OCI-LY7 (cell line): Measurements from ENCODE around the gene BRK1. TPM values are rescaled to one million over a fixed set of nuclear protein-coding genes. Genes with fewer than 3 reads are reported as not detected.
"Not testable (repeated sequence)": the region's sequence is repeated elsewhere in the genome, so short reads cannot be mapped to it uniquely, and the experiment has no call there.

Experiments used
- BruUV-seq: library from RNA; stranded (reverse); fragments of 400-500 nt; replicated peaks from 2 replicates; lab custom pipeline; 2021; lab: Mats Ljungman, UMichigan
- CTCF ChIA-PET: fragments of 300-600 bp; sonication (Branson Sonifier 250); formaldehyde crosslinking; loops from one replicate; lab custom pipeline; 2022; ENCODE audit warnings: antibody characterized with exemption; ENCODE audit not compliant: unreplicated experiment; lab: Charles Lee
- POLR2A ChIA-PET: fragments of 300-600 bp; sonication (Branson Sonifier 250); formaldehyde crosslinking; loops from one replicate; lab custom pipeline; 2022; ENCODE audit warnings: antibody characterized with exemption; lab: Charles Lee
- DNase-seq: peaks from one replicate; pipeline ENCODE4 v3.0.0-alpha.2; 2015; ENCODE audit warnings: low spot score
- H2AFZ ChIP-seq: fragments of 200-600 bp; sonication (generic), shearing (Covaris generic); 2 replicates; pipeline ENCODE4 v1.6.1; 2014; ENCODE audit warnings: mild to moderate bottlenecking, antibody characterized with exemption, low read length, moderate library complexity
- H3K27ac ChIP-seq: fragments of 200-600 bp; sonication (generic); 2 replicates; pipeline ENCODE4 v1.5.1; 2014; ENCODE audit warnings: mixed run types, low read depth, mild to moderate bottlenecking, moderate library complexity, low read length, inconsistent platforms; ENCODE audit not compliant: poor library complexity, severe bottlenecking
- H3K36me3 ChIP-seq: fragments of 200-600 bp; sonication (generic); 2 replicates; pipeline ENCODE4 v1.6.1; 2014; ENCODE audit warnings: mild to moderate bottlenecking, antibody characterized with exemption, low read length, moderate library complexity, mixed read lengths; ENCODE audit not compliant: insufficient read depth
- H3K4me1 ChIP-seq: fragments of 200-600 bp; sonication (generic); 2 replicates; pipeline ENCODE4 v1.5.1; 2014; ENCODE audit warnings: mild to moderate bottlenecking, low read length; ENCODE audit not compliant: insufficient read depth, poor library complexity, severe bottlenecking
- H3K4me2 ChIP-seq: fragments of 200-600 bp; sonication (generic); 2 replicates; pipeline ENCODE4 v1.6.1; 2014; ENCODE audit warnings: mild to moderate bottlenecking, low read length
- H3K4me3 ChIP-seq: fragments of 200-600 bp; sonication (generic); 2 replicates; pipeline ENCODE4 v1.5.1; 2014; ENCODE audit warnings: mild to moderate bottlenecking, low read depth, low read length; ENCODE audit not compliant: poor library complexity, severe bottlenecking
- H3K79me2 ChIP-seq: fragments of 200-600 bp; sonication (generic); 2 replicates; pipeline ENCODE4 v1.6.1; 2016; ENCODE audit warnings: low read depth, mild to moderate bottlenecking, low read length, moderate library complexity, mixed read lengths; ENCODE audit not compliant: insufficient read depth
- H3K9me2 ChIP-seq: fragments of 200-600 bp; sonication (generic); 2 replicates; pipeline ENCODE4 v1.6.1; 2016; ENCODE audit warnings: mild to moderate bottlenecking, low read length, mixed read lengths; ENCODE audit not compliant: insufficient read depth
- H3K9me3 ChIP-seq: fragments of 200-600 bp; sonication (generic); 2 replicates; pipeline ENCODE4 v1.6.1; 2014; ENCODE audit warnings: mild to moderate bottlenecking, mixed run types, low read length, mixed read lengths
- H4K20me1 ChIP-seq: fragments of 200-600 bp; sonication (generic); 2 replicates; pipeline ENCODE4 v1.6.1; 2014; ENCODE audit warnings: mild to moderate bottlenecking, antibody characterized with exemption, low read length, moderate library complexity, mixed read lengths; ENCODE audit not compliant: insufficient read depth
- EZH2phosphoT487 ChIP-seq: fragments of 200-600 bp; sonication (generic); IDR thresholded peaks from 2 replicates; pipeline ENCODE4 v1.6.1; 2018; ENCODE audit warnings: low read depth, borderline replicate concordance, mild to moderate bottlenecking, mixed run types, antibody characterized with exemption, low read length, moderate library complexity, mixed read lengths
- intact Hi-C: fragments of 100-400 bp; cut with micrococcal nuclease; formaldehyde crosslinking; loops from one replicate; pipeline ENCODE4 v1.10.0; 2022; ENCODE audit not compliant: unreplicated experiment
- total RNA-seq, 2 experiments: library from RNA; depleted of rRNA in 1 of 2; stranded (reverse); fragments of >200 nt in 1 of 2; shearing (Covaris generic) in 1 of 2; gene quantifications; 2 replicates each; pipeline ENCODE4 v1.2.3, GENCODE V29; 2014 to 2022
- TF ChIP-seq, protein P1 (sequence below): fragments of 200-600 bp; sonication (generic); conservative IDR thresholded peaks from 2 replicates; pipeline ENCODE4 v1.5.1; 2014; ENCODE audit warnings: mild to moderate bottlenecking, antibody characterized with exemption, low read length, moderate library complexity, mixed read lengths

BRK1 gene
- total RNA-seq, 2 experiments from 2014 or later = 80.4 to 102 TPM

DNA sequence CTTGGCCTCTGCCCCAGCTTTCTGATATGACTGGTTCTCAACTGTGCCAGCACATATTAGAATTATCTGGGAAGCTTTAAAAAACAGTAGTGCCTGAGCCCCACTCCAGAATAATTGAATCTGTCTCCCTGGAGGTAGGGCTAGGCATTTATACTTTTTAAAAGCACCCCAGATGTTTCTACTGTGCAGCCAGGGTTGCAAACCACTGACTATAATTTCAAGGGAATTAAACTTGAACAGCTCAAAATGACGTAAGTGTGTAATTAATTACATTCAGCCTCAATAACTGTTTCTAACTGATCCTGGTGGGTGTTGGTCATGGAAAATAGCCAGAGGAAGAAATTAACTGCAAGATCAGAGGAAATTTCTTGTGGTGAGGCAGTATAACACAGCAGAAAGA lies 44.9 kb downstream of the BRK1 start:
- ChIA-PET CTCF (no interaction called here), POLR2A (interaction anchor here (0.6 to 1.0 kb wide), 4 partner anchors 16 to 1469 kb away, joined by 3 to 6 read pairs (median 4); no protein-coding TSS in a partner anchor)
- H3K9me2 ChIP-seq = no peaks in the 10 kb centered on the region
- DNase-seq = no peak
- no peak overlapping the region for H3K27ac ChIP-seq
- no peak overlapping the region; the same call in 1 of the 2 replicates for H2AFZ ChIP-seq
- TF ChIP-seq EZH2phosphoT487 = no peak
- TF ChIP-seq, protein P1, sequence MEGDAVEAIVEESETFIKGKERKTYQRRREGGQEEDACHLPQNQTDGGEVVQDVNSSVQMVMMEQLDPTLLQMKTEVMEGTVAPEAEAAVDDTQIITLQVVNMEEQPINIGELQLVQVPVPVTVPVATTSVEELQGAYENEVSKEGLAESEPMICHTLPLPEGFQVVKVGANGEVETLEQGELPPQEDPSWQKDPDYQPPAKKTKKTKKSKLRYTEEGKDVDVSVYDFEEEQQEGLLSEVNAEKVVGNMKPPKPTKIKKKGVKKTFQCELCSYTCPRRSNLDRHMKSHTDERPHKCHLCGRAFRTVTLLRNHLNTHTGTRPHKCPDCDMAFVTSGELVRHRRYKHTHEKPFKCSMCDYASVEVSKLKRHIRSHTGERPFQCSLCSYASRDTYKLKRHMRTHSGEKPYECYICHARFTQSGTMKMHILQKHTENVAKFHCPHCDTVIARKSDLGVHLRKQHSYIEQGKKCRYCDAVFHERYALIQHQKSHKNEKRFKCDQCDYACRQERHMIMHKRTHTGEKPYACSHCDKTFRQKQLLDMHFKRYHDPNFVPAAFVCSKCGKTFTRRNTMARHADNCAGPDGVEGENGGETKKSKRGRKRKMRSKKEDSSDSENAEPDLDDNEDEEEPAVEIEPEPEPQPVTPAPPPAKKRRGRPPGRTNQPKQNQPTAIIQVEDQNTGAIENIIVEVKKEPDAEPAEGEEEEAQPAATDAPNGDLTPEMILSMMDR = no peak
- peaks cover 2% of the 10 kb centered on the region; the same call in 1 of the 2 replicates for H3K36me3 ChIP-seq
- intact Hi-C loops = no loop called here
- peaks cover 5% of the 10 kb centered on the region for H3K4me1 ChIP-seq
- H3K4me2 ChIP-seq = no peak overlapping the region
- H3K4me3 ChIP-seq = no peak overlapping the region
- no peaks in the 10 kb centered on the region for H3K79me2 ChIP-seq
- H3K9me3 ChIP-seq = no peaks in the 10 kb centered on the region
- no peaks in the 10 kb centered on the region for H4K20me1 ChIP-seq
- BruUV-seq = no TSS peak

DNA sequence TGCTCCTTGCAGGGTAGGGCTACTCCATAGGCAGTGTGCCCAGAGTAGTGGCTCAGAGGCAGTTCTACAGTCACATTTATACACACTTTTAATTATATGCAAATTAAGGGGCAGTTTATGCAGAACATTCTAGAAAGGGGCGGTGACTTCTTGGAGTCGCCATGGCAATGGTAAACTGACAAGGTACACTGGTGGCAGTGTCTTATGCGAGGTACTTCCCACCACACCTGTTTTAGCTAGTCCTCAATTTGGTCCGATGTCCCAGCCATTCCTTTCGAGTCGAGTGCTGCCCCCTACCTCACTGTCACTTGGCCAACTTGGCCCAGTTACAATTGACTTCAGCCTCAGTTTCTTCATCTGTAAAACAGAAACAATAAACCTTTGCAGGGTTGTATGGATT lies 45.5 kb downstream of the BRK1 start:
- intact Hi-C loops = no loop called here
- H3K9me3 ChIP-seq = no peaks in the 10 kb centered on the region
- no peaks in the 10 kb centered on the region for H4K20me1 ChIP-seq
- TF ChIP-seq, protein P1 = peak; percentile 40; the same call in 1 of the 2 replicates
- no peak for TF ChIP-seq EZH2phosphoT487
- H3K27ac ChIP-seq = no peak overlapping the region
- H2AFZ ChIP-seq = no peak overlapping the region
- ChIA-PET POLR2A (interaction anchor here (0.6 to 1.0 kb wide), 2 partner anchors 45 to 85 kb away, joined by 3 to 4 read pairs; no protein-coding TSS in a partner anchor), CTCF (interaction anchor here (0.6 kb wide), 1 partner anchor 434 kb away, joined by 6 read pairs; no protein-coding TSS in a partner anchor)
- no TSS peak for BruUV-seq
- H3K4me1 ChIP-seq = peaks cover 5% of the 10 kb centered on the region
- no peaks in the 10 kb centered on the region for H3K9me2 ChIP-seq
- H3K79me2 ChIP-seq = no peaks in the 10 kb centered on the region
- no peaks in the 10 kb centered on the region for H3K36me3 ChIP-seq
- no peak overlapping the region for H3K4me3 ChIP-seq
- H3K4me2 ChIP-seq = no peak overlapping the region
- DNase-seq = no peak

DNA sequence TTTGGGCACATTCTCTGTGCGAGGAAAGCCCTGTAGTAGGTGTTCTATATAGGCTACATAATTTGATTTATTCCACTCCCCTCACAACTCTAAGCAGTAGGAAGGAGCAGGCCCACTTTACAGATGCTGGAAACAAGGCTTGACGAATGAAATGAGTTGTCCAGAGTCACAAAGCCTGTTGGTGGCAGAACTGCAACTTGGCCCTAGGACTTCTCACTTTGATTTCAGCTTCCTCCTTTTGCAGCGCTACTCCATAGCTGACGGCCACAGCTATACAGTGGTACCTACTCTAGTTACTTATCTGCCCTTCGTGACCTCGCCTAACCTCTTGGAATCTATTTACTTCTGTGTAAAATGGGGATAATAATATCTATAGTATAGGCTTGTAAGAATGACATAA lies 46.7 kb downstream of the BRK1 start:
- intact Hi-C loops = no loop called here
- H3K9me3 ChIP-seq = no peaks in the 10 kb centered on the region
- BruUV-seq = no TSS peak
- H3K4me2 ChIP-seq = no peak overlapping the region
- H3K4me1 ChIP-seq = peaks cover 5% of the 10 kb centered on the region
- ChIA-PET POLR2A (interaction anchor here (0.9 to 1.4 kb wide), 2 partner anchors 9 kb away, joined by 3 to 4 read pairs; no protein-coding TSS in a partner anchor), CTCF (no interaction called here)
- no peak overlapping the region; the same call in 1 of the 2 replicates for H2AFZ ChIP-seq
- H3K36me3 ChIP-seq = no peaks in the 10 kb centered on the region
- H3K79me2 ChIP-seq = no peaks in the 10 kb centered on the region
- H4K20me1 ChIP-seq = no peaks in the 10 kb centered on the region
- peak; percentile 45 for DNase-seq
- H3K27ac ChIP-seq = no peak overlapping the region
- no peaks in the 10 kb centered on the region for H3K9me2 ChIP-seq
- no peak for TF ChIP-seq EZH2phosphoT487
- TF ChIP-seq, protein P1 = 0 out of 2 replicates have a peak, but pooled peaks have one; percentile 25
- no peak overlapping the region for H3K4me3 ChIP-seq

DNA sequence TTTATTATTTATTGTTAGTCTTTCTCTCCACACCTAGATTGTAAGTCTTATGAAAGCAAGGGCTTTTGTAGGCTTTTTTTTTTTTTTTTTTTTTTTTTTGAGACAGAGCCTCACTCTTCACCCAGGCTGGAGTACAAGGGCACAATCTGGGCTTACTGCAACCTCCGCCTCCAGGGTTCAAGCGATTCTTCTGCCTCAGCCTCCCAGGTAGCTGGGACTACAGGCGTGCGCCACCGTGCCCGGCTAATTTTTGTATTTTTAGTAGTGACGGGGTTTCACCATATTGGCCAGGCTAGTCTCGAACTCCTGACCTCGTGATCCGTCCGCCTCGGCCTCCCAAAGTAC lies 48.7 kb downstream of the BRK1 start:
- H3K9me2 ChIP-seq, H2AFZ ChIP-seq, BruUV-seq, H3K36me3 ChIP-seq, H3K27ac ChIP-seq, CTCF ChIA-PET, H3K9me3 ChIP-seq, H4K20me1 ChIP-seq, DNase-seq, H3K79me2 ChIP-seq: not testable (repeated sequence)
- H3K4me1 ChIP-seq = peaks cover 13% of the 10 kb centered on the region
- intact Hi-C loops = loop anchor here (1.0 kb wide), 1 partner anchor 61 kb away; no protein-coding TSS in a partner anchor
- peak overlapping the region; percentile 73 for H3K4me2 ChIP-seq
- POLR2A ChIA-PET = interaction anchor here (0.7 kb wide), 1 partner anchor 372 kb away, joined by 3 read pairs; the partner anchor contains the start of gene TADA3
- H3K4me3 ChIP-seq = peak overlapping the region; percentile 70
